NCI-H510A treated with DMSO at 0.1 percent for 48 hours (cell line): Measurements from ENCODE around the gene CTNNA2.

ENCODE experiments used
- DNase-seq: peaks from one replicate; lab custom pipeline; 2025; lab: John Stamatoyannopoulos, UW

Gene CTNNA2

DNA sequence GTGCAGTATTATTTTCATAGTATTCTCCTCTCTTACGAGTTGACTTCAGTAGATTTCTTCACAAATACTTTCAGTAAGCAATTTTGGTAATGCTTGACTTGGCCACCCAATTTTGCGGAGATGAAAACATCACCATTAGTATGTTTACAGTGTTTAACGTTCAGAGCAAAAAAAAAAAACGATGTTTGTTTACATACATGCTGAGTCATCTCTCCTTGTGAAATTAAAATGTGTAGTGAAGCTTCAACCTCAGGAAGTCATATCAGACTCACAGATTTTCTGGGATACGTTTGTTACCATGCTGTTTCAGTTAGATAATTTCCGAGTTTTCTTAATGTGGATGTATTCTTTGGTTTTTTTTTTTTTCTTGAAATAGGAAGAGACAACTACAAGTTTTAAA, 100.1 kb downstream of the CTNNA2 start:
- DNase-seq = peak; percentile 9

DNA sequence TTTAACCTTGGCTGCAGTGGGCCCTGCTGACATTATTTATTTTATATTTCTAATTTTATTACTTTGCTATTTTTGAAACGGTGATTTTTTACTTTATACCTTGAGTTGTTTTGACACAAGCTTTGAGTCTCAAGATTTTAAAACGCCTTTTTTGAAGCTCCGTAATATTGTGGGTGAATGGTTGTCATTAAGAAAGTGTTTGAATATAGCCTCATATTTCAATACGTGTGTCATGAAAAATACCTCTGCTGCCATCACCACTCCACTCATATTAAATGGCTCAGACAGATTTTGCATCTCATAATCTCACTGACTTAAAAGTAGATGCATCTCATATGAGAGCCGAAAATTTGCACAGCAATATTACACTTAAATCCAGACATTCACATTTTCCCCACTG, 106.6 kb downstream of the CTNNA2 start:
- no peak for DNase-seq

DNA sequence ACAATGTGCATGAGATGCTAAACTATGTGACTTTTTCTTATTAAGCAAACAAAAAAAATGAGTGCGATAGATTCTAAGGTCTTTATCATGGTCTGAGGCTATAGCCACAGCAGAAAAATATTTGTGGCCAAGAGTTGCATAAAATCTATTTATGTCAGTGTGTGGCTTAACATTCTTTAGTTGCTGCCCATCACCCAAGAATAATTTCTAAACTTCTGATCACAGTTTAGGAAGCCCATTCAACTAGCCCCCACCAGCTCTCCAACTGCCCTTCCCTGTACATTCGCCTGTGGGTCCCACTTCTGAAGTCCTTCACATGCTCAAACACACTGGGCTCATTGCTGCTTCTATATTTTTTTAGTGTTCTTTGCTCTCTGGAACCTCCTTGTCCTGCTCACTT, 107.1 kb downstream of the CTNNA2 start:
- DNase-seq = no peak

DNA sequence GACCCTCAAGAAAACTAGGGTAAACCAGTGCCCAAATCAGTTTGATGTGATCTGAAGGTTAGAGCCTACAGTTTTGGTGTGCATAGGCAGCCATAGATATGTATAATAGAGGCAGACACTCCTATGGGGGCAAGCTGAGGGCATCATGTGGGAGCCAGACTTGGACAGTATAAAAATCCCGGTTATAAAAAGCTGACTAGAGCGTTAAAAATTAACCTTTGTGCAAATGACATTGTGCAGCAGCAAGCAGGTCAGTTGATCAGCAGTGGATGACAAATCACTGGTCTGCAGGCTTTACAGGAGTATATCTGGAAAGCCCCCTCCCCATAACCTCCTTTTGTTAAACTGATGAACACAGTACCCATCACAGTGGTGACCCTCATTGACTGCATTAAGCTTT, 107.8 kb downstream of the CTNNA2 start:
- no peak for DNase-seq

DNA sequence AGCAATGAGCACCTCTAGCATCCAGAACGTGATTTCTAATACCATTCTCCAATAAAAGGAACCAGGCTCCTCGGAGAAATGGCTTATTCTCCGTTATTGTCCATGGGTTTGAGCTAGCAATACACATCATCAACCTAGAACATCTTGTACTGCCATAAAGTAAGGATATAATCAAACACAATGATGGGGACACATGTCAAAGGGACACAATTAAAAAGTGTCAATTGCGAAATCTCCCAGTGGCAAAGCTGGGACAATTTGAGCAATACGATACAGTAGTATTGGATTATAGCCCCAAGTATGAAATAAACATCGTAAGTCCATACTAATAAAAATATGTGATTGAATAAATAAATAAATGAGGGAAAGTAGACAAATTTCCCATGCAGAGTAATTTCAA, 108.4 kb downstream of the CTNNA2 start:
- no peak for DNase-seq

DNA sequence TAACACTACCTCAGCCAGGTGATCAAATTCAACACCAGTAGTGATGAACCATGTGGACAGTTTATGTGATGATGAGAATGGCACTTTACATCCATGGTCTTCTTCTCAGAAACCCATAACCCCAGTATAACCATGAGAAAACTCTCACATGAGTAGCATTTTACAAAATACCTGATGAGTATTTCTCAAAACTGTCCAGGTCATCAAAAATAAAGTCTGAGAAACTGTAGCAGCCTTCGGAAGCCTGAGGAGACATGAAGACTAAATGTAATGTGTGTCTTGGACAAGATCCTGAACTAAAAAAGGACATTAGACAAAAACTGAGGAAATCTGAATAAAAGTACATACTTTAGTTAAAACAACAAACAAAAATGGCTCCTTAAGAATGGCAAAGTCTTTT, 108.9 kb downstream of the CTNNA2 start:
- DNase-seq = no peak

DNA sequence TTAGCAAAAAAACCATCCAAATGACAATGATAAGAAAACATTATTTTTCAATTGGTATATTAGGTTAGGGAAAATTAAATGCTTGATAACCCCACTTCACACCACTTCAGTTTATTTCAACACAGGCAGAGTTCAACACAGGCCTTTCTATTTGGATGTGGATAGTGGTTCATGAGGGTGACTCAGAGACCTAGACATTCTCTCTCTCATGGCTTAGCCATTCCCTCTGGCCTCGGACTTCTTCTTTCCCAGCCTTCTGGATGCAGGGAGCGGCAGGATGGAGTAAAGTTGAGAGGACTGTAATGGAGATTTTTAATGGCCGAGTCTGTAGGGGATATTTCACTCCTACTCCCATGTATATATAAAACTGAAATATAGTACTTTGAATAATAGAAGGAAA, 109.7 kb downstream of the CTNNA2 start:
- no peak for DNase-seq

DNA sequence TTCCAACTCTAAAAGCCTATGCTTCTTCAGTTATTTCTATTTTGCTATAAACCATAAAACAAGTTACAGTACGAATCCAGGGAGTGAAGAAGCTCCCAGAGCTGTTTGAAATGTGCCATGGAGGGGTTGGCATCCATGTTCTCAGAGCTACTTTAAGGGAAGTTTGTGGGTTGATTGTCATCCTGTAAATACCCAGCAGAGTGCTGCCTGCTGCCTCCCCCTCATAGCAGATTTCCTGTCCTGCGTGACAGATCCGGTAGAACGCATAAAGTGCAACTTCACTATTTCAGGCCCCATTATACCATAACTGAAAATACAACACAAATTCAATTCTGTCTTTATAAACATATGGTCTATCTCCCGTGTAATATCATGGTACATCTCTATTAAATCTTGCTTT, 114.4 kb downstream of the CTNNA2 start:
- no peak for DNase-seq

DNA sequence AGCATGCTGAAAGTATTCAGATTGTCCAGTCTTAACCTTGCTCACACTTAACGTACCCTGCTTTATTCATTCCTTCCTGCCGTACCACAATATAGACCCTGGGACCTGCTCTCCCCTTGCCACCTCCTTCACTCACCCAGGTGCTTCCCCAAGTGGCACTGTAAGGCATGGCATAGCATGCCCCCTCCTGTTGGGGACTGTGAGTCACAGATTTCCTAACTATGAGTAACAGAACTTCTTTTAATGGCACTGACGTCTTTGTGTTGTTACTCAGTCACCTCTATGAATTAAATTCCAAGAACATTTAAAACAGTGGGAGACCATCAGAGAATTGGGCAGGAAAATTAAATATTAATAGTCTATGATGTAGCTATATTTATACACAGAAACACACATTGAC, 117.2 kb downstream of the CTNNA2 start:
- no peak for DNase-seq

DNA sequence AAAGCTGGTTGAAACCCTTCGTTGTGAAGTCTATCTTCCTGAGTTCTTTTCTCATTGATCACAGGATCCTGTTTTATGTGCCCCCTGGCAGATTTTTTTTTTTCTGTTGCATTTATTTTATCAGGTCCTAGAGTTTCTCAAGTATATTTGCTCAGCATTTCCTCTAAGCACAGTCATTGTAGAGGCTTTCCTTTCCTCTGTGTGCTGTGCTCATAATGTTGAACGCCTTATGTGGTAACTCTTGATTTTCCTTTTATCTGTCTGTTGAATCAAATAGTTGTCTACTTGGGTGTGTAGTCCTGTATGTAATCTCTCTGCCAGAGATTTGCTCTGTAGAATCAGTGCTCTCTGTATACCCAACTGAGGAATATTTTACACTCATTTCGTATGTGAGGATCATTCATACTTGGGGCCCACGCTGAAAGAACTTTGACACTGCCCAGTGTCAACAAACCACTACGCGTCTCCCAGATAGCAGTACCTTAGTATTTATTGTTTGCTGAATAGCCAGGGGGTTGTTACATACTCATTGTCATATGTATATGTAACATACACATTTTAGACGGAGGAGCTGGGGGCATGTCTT, 118.2 kb downstream of the CTNNA2 start:
- DNase-seq = peak; percentile 34

DNA sequence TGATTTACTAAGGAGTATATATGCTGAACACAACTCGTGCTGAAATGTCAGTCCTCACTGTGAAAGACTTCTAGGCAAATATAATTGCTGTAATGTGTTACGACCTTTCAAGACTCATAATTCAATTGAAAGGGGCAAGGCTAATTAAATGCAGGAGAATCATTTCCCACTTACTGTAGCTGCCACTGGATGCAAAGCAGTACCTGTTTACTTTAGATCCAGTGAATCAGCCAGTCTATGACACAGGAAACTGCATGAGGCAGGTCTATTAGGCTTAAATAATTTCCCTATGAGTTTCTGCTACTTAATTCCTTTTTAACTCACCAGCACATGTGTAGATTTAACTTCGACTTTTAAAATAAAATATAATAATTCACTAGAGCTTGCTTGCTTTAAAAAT, 125.6 kb downstream of the CTNNA2 start:
- DNase-seq = peak; percentile 31

DNA sequence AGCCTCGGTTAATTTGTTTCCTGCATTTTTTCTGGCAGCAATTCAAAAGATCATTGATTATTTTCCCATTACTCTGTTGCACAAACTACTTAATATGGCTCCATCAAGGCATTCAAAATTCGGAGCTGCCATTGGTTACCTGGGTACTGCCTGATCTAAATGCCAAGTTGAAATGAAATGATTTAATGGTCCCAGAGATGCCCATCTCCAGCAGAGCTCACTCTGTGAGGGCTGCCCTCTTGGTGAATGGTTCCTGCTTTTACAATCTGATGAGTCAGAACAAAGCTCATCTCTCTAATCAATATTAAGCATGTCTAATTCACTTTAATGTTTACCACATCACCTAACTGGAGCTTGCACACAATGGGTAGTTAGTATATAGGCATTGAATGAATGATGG, 126.1 kb downstream of the CTNNA2 start:
- DNase-seq = no peak

DNA sequence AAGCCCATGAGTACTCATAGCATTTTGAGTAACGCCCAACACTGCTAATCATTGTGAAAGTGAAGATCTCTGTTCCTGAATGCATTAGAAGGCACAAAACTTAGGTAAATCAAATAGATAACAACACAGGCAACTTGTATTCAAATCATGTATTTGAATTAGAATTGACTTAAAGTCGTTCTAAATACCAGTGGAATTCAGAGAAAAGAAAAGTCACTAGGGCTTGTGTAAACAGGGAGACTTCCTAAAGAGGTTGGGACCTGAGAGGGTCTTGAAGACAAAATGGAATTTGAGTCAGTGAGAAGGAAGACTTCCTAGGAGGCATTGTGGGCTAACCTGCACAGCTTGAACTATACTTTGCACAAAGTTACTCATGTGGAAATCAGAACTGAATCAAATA, 127.2 kb downstream of the CTNNA2 start:
- DNase-seq = no peak

DNA sequence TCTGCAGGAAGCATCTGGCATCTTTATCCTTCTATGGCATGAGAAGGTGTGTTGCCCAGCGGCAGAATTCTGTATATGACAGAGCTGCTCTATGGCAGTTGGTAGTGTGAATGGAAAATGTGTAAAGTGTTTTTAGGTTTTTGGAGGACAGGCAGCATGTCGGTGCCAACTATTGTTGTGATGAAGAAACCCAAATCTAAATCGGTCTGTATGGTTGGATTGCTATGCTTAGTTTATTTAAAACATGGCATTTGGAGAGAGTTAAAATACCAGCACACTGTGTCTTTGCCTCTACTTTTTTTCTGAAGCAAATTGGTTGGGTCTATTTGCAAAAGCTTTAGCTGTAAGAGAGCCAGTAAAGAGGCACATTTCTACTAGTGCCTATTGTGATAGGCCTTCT, 136.7 kb downstream of the CTNNA2 start:
- DNase-seq = no peak

DNA sequence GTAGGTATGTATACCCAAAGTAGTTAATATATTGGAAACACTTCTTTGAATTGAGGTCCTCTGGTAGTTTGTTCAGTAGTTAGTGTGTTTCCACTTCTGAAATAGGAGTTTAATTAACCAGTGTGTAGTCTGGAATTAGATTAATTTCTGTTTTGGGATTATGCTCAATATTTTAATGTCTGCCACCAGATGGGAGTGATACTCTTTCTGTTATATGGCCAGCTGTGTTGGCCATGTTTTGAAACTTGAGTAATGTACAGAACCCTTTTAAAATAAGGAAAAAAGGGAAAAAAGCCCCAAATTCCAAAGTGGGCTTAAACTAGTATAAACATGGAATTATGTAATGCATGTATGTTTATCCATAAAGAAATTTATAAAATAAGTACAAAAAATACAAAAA, 147.7 kb downstream of the CTNNA2 start:
- DNase-seq = no peak

DNA sequence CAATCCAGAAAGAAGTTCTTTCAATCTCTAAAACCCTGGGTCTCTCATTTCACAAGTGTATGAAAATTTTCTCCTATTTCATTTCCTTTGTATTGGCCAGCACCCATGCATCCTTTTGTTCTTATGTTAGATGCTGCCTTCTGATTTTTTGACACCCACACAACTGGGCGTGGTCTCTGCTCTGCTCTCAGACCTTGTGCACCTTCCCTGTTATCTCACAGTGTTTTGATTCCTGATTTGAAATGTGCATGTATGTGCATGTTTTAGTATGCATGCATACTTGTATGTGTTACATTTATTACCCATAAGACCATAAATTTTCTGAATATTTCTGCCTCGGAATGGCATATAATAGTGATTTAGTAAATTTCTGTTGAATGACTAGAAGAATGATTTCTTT, 152.2 kb downstream of the CTNNA2 start:
- DNase-seq = no peak

DNA sequence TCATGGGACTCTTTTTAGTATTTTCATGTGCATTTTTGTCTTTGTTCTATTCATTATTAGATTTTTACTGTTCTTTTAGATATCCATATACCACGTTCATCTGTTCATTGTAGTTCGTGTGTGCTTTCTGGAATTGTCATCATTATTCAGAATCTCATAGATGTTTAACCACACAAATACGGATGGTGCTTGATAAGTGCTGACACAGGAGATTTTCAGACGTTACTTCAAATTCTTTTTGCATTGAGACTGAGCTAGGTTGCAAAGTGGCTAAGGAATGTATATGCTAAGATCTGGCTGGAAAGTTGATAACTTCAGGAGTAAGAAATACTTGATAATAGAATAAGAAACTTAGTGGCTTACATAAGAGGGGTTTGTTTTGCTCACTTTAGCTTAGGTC, 153.6 kb downstream of the CTNNA2 start:
- DNase-seq = no peak

DNA sequence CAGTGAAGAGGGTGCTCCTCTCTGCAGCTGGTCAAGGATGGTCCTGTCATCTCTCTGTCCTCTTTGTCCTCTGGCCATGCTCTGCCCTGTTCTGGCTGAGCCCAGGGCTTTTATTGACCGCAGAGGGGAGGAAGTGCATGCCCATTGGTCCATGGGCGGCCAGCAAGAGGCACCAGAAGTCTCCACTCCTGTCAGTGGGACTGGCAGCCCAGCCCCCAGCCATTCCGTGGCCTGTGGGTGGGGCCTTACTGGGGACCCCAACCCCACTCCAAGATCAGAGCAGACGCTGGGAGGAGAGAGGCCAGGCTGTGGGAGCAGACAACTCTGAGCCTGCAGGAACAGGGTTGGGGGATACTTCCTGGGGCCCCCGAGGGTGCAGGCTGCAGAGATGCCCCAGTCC, 156.9 kb downstream of the CTNNA2 start:
- DNase-seq = no peak

DNA sequence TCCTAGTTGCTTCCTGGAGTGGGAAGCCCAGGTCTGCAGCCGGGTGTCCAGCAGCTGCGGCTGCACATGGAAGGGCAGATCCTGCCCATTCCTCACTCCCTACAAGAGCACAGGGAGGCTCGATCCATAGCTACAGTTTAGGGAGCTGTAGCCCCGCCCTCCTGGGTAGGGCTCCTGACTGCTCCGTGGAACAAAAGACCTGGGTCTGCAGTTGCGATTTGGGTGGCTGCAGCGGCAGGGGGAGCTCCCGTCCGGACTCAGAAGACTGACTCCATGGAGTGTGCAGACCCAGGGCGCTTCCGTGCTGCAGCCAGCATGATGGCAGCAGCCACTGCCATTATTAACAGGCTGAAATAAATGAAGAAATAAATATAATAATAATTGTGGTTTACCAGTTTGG, 157.3 kb downstream of the CTNNA2 start:
- no peak for DNase-seq

DNA sequence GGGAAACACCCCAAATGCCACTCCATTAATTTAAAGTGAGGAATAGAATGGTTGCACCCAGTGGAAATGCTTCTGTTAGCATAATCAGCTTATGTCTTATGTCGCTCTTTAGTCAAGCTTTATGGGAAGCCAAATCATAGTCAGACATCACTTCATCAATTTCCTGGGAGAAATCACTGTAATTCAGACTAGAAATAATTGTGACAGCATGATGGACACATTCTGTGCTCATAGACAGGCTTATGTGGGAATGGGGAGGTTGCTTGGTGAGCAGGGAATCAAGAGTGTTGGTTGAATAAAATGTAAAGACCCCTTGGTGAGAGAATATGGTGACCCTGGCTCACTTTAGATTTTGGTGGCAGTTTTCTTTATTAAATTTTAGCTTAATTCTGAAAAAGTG, 174.0 kb downstream of the CTNNA2 start:
- DNase-seq = no peak

DNA sequence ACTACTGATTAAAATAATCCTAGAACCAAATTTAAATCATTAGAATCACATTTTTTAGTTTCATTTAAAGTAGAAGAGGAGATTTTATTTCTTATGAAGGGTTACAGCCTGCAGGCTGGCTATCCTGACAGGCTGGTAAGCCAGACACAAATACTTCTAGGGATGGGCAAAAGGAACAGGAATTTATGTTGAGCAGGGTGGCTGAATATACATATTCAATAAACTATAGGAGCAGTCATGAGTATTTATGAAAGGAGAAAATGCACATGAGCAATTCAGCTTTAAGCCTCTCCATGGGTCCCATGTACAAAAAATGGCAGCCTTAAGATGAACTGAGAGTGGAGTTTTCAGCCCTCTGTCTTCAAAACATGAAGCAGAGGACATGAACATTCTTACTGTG, 182.4 kb downstream of the CTNNA2 start:
- no peak for DNase-seq

DNA sequence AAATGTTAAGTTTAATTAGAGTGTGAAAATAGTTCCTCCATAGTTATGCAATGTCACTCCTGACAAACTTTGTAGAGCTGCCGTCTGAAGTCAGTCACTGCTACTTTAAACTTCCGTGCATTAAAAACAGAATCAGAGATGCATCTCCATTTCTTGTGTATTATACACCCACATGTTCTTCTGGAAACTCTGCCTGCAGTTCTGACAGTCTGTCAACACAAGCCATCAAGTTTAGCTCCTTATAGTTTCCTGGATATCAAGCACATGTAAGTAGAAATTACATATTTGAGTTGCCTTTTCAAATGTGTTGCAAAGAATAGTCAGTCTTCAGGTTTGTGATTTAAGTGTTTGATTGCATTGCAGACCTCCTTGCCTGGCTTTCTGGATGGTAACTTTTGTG, 184.3 kb downstream of the CTNNA2 start:
- no peak for DNase-seq

DNA sequence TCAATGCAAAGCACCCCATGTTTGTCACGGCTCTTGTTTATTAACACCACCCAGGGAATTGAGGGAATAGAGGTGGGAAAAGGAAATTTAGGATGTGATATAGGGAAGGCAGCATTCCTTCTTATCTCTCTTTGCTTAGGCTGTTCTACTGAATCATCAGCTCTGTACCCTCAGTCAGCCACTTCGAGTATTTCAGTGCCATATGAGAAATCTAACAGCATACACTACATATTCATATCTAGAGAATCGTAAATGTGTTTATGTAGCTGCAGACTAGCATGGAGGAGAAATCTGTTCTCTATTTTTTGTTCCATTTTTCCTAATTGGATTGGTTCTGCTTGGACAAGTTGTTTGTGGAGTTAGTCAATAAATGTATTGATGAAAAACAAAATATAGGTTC, 187.8 kb downstream of the CTNNA2 start:
- no peak for DNase-seq

DNA sequence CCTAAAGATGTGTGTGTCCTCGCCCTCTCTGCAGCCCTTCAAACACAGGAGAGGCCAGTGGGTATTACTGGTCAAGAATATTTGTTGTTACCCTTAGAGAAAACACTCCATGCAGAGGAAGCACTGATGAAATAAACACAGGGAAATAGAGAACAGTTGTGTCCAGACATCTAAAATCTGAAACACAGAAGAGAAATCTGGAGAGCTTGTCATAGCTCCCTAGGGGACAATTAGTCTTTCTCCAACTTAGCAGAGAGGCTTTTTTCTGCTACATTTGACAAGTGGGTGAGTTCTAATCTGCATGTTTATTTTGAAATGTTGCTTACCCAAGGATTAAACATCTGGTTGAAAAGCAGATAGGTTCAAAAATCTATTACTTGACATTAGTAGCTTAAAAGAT, 190.1 kb downstream of the CTNNA2 start:
- DNase-seq = no peak

DNA sequence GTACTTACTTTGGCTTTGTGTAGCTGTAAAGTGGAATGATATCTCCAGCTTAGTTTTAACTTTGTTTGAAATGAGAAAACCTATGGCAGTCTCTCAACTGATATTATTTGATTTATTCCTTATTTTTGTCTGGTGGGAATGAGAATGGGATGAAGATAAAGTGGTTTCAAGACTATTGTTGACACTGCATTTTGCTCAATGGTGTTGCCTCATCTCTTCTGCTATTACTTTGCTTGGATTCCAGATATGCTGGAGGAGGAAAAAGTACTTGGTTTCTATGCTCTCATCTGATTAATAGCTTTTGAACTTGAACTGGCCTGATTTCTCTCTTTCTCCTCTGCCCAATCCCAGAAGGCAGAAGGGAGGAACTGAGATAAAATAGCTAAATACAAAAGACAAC, 198.2 kb downstream of the CTNNA2 start:
- no peak for DNase-seq
